ENCODE data around the gene NCKAP5.

The NCKAP5 gene

DNA sequence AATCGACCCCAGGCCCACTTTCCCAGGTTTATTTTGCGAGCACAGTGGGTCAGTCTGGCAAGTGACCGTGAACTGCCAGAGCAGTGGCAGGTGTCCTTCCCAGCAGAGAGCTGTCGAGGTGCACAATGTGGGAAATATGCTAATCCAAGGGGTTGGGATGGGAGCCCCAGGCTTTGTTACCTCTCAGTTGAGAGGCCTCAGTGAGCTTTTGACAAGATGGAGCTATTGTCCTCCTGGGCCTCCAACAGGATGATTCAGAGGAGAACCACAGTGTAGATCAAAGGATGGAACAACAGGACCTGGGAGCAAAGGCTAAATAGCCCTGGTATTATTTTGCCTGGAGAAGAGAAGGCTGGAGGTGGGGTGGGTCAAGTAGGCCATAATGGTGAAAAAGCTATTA is 150.8 kb downstream of the NCKAP5 start:
- DNase-seq = no peak

DNA sequence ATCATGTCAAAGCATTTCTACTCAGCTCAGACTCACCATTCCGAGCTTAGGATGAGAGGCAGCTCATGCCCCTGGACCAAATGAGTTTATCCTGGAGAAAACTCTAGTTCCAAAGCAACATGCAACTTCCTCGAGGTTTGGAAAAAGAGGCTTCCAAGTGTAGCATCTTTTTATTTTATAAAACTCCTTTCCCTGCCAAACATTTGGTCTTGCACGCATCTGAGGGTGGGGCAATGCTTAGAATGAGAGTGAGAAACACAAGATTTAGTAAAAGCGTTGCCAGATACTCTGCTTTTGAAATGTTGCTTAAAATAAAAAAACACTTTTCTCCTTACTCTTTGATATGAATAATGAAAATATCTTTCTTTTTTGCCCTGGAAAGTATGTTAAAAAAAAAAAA is 151.5 kb downstream of the NCKAP5 start:
- DNase-seq = no peak

DNA sequence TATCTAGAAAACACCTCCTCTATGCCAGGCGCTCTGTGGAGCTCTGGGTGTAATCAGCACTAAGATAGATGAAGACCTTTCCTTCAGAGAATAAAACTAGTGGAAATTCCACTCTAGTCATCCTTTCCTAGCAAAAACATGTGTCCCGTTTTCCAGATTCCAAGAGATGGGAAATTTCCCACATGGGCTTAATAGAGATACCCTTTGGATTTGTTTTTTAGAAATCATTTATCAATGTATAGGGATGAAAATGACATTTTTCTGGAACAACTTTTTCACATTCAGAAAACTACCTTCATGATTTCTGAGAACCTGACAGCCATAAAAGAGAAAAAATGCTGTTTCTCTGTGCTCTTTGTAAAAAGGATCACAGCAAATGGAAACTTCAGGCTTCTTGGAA is 152.1 kb downstream of the NCKAP5 start:
- no peak for DNase-seq

DNA sequence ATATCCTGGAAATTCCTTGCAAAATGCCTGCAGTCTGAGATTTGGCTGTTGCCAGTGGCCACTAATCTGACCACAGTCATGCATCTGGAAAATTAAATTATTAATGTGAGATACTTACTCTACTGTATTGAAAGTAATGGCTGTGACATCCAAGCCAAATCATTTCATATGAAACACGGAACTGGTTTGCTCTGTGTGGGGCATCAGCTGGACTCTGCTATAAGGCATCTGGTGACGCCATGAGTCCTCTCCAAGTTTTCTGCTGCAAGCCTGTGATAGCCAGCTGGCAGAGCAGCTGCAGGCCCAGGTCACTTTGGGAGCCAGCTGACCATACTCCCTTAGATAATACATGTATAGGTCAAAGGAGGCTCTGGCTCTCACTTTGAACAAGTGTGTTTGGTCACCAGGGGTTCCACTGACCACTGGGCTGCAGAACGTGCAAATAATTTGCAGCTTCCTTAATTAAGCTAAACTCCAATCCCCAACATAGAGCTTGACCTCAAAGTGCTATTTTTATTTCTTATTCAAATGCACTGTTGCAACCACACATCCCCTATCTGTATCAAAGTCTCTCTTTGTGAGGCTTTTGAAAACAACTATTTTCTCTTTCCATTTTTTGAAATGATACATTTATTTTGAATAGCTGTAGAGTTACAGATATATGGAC is 152.9 kb downstream of the NCKAP5 start:
- DNase-seq = no peak

DNA sequence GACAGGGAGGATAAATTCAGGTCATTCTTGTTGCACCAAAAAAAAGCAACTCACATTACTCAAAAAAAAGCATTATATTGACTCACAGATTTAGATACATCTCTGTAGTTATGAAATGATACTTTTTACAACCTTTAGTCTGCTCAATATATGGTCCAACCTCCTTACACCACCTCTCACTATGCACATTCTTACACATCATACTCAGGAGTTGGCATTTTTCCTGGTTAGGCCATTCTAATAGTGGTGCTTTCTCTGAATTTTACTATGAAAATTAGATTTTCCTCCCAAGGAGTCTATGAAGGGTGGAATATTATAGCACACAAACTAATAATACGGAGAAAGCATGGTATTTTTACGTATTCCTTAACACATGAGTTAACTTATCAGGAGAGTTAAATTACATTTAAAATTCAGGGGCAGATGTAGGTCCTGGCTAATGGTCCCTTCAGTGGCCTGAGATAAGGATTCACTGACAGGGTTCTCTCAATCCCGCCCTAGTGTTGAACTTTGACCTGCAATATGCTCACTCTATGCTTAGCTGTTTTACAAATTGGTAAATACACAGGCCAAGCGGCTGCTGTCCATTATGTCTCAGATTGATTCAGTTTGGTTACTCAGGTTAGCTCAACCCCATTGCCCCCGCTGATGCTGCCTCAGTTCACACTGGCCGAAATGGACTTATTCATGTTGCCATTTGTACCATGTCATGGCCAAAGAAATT is 153.6 kb downstream of the NCKAP5 start:
- no peak for DNase-seq

DNA sequence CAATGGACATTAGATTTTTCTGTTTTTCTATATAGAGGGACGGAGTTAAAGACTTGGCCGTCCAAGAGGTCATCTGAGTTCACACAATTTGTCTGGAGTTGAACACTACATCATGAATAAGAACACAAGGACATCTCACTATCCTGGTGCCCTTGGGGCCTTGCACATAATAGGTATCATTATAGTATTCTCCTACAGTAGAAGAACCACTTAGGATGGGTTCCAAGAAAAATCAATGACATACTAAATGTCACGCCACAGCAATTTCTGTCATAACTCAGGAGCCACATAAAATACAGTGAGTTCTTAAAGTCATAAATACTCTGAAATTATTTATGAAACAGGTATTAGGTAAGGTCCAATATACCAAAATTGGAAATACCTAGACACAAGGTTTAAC is 154.4 kb downstream of the NCKAP5 start:
- DNase-seq = no peak

DNA sequence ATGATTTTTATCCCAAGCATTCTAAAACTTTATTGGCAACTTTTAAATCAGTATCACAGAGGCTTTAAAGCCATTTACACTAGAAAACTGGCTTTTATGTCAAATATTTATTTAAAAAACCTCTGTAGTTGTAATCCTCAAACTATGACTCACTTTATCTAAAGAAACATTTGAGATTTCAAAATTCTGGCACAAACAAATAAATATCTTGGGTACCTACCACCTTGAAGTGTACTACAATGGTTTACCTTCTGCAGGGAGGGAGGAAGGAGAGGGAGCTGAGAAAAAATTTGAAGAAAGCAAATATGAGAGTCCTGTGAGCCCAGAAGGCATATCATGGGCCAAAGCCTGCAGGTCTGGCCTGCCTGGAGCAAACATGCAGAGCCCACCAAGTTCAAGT is 155.6 kb downstream of the NCKAP5 start:
- DNase-seq = no peak

DNA sequence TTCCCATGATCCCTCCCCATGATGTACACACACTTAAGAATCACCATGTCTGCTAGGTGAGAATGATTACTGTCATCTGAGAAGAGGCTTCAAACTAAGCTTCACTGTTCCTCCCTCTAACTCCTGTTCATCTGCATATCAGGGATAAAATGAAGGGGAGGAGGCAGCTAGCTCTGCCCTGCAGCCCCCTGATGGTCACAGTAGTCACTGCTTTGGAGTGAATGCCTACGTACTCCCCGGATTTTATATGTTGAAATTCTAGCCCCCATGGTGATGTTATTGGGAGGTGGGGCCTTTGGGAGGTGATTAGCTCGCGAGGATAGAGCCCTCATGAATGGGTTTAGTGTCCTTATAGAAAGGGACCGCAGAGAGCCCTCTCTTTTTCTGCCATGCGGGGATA is 156.4 kb downstream of the NCKAP5 start:
- DNase-seq = no peak

DNA sequence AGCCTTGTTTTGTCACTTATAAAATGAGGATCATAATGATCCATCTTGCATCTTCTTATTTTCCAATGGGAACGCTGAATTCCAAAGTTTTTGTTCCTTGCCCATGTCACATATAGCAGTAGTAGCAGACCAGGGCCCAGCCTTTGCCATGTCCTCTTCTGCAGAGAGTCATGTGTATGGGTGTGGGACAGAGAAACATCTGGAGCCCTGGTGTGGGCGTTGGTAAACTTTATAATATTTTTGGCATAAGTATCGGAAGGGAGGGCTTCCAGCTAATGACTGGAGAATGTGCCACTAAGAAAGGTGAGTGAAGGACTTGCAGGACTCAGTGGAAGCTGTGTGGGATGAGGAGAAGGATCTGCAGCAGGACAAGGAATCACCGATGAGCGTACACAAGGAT is 157.2 kb downstream of the NCKAP5 start:
- no peak for DNase-seq

DNA sequence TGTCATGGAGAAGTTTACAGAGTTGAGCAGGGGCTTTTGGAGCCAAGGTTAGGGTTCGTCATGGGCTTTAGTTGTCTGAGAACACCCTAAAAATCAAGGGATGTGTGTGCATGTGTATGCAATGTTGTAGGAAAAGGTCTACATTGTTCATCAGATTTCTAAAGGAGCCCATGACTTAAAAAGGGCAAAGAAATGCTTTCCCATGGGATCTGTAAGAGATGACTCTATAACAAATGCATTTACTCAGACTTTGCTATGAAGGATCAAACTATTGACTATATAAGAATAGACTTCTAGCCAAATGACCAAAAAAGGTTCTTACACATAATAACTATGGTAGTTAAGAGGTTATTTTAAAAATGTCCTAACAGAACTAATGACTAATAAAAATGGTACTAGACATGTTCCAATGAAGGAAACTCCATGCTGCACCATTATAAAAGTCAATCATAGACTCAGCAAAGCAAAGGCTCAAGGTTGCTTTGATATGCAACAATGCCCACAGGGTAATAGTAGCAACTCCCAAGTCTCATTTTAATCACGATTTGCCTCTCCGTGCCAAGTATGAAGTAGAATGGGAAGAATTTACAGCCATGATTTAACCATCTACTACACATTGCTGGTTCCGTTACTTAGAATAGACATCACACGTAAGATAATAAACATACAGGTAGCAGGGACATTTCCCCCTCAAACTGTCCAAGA is 158.5 kb downstream of the NCKAP5 start:
- DNase-seq = no peak

DNA sequence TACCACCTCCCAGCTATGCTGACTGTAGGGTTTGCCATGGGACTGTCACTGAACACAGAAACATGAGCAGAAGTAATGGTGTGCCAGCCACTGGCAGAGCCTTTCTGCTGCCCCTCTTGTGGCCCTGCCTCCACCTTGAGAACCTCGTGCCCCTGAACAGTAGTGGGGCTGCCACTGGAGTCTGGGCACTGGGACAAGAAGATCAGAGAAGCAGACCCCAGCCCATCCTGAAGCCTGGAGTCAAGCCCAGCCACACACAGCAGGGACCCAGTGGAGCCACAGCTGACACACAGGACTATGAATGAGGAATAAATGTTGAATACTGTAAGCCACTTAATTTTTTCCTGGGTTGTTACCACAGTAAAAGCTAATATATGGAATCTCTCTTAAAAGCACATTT is 159.6 kb downstream of the NCKAP5 start:
- no peak for DNase-seq

DNA sequence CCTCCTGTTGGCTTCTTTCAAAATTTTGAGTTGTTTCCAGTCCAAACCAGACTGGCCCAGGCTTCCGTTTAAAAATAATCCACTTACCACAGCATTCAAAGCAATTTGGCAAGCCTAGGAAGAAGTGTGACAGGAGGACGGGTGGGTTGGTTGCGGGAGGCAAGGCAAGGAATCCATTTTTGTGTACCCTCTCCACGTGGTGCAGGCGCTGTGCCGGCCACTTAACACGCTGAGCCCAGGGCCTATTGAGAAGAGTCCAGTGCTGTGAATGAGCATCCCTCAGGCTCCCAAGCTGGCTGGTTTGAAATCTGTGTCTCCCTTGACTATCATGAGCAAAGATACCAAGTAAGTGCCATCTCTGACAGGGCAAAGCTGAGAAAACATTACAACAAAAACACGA is 160.9 kb downstream of the NCKAP5 start:
- no peak for DNase-seq

DNA sequence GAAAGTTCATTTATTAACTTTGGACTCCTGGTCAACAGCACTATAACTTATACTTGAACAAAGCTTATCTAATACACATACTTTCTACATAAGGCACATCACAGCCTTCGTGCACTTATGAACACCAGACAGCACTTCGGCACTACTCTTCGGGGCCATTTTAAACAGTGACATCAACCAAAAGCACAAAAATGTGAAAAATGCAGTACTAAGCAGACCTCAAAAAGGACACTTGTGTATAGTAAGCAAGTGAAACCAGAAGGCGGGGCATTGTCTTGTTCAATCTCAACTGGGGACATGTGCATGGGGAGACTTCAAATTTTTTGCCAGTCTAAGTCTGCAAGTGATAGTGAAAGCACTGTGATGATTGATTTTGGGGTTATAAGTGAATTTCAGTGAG is 163.0 kb downstream of the NCKAP5 start:
- no peak for DNase-seq

DNA sequence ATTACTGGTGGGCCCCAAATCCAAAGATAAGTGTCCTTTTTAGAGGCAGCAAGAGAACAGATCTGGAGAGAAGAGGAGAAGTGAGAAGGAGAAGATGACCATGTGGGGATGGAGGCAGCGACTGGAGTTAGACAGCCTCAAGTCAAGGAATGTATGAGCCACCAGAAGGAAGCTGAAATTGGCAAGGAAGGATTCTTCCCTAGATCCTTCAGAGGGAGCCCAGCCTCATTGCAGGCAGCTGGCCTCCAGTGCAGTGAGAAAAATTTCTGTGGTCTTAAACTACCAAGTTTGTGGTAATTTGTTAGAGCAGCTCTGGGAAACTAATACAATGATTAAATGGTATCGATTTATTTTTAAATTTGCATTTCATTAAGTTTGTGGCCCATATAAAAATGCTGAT is 167.9 kb downstream of the NCKAP5 start:
- DNase-seq = no peak

DNA sequence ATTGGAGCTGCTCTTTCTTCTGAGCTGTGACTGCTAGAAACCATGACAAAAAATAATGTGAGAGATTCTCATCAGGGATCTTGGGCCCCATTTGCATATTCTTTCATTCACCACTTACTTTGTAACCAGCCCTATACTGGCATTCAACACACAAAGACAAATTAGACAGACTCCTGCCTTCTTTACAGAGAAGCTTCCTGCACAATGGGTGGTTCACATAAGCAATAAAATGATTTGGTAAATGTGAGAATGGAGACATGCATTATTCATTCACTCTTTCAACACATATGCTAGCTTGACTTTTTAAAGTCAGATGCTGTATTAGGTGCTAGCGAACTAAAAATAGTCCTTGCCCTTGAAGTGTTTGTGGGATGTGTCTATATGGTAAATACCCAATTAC is 174.4 kb downstream of the NCKAP5 start:
- DNase-seq = no peak

DNA sequence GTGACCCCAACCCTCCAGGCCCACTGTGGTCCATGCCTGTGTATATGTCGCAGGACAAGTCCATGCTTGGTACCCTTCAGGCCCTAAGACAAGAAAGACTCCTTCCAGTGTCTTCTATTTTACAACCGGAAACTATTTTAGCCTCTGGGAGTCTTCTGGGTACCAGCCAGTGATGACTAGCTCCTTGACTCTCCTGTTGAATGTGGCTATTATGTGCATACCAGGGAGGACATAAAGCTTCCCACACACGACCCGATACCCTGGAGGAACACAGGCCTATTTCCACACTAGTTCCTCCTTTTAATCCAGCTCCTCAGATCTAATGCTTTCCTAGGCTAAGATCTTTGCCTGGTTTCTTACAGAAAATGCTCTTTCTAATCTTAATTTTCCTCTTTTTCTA is 178.1 kb downstream of the NCKAP5 start:
- no peak for DNase-seq

DNA sequence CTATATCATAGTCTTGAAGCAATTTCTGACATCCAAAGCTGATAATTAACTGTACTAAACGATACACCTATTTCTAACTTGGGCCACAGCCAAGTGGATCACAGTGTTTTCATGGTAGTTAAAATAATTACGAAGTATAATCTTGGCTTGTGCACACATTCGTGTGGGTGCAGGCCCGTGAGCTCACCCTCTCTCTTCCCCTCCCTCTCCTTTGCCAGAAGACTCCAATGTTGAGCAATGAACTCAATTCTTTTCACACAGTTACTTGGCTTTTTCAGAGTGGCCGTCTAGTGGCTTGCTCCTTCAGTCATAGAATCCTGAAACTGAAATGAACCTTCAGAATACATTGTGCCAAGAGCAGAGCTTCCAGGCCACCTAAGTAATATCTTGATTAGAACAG is 178.7 kb downstream of the NCKAP5 start:
- DNase-seq = no peak

DNA sequence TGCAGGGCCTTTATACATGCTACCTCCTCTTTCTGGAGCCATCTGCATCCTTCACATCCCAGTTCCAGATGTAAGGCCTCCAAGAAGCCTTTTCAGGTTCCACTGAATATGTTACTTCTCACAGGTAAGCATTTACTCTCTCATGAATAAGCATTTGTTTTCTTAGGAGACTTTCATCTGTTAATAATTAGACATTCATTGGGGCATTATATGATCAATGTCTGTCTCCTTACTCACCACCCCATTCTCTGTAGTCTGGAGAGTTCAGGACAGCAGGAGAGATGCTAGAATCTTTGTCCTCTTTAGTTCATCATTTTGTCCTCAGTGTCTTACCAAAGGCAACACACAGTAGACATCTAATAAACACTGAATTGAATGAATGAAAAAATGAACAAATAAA is 185.7 kb downstream of the NCKAP5 start:
- no peak for DNase-seq

DNA sequence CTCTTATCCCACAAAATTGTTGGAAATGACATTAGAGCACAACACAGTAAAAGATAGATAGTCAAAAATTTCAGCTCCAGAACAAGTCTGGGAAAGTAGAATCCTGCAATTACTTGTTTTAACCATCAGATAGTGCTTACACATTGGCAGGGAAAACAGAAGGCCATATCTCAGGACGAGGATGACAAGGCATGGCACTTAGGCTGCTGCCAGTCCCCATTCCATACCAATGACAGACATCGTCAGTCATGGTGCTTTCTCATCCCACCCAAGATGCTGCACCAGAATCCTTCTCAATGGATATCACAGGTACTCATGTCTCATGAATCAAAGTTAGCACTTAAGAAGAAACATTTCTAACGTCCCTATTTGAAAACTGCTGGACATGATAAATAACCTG is 187.3 kb downstream of the NCKAP5 start:
- DNase-seq = no peak

DNA sequence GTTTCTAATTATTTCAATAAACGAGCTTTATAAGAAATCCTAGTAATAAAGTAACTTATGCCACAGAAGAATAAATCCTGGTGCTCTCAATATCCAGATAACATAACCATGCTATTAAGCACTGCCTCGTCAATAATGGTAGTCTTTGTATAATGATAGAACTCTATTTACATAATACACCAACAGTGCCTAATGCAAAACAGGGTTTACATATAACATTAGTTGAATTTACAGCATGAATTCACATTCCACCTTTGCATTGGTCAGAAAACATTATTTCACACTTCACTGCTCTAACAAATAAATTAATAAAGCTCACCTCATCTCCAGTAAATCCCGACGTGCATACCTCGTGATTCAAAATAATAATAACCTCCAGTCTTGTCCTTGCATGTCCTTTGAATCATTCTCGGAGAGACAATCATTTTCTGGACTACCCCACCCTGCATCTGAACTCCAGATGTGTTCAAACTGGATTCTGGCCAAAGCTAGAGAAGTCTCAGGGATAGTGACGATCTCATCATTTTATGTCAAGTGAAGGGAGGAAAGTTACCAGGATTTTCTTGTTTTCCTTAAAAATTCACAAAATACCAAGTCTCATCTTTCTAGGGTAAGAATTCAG is 189.2 kb downstream of the NCKAP5 start:
- no peak for DNase-seq

DNA sequence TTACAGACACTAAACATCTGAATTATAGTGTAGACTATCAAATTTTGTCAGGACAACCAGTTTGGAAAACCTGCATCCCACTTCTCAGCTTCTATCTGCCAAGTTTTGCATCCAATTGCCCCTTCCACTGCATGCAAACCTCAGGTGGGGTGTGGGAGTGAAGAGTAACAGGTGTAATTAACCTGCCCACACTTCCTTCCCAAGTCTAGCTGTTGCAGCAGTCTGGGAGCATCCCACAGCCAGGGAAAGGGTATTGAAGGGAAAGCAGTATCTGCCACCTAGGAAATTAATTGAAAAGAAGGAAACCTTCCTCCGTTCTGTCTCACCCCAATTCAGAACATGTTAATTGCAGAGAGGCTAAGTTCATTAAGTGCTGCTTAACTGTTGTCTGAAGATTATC is 189.9 kb downstream of the NCKAP5 start:
- no peak for DNase-seq

DNA sequence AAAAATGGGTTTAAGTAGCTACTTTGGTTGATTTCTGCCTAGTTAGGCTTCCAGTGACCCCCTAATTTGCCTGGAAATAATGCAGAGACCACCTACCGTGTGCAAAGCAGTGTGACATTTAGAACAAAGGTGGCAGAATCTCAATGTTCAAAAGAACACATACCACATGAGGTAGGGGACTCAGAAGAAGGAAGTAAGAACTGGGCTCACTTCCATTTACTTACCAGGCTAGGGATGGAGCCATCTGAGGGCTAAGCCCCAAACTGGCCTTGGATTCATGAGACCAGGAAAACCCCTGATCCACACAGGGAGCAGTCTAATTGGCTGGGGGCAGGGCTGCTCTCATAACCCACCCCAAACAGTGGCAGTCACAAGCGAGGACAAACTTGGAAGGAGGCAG is 190.7 kb downstream of the NCKAP5 start:
- no peak for DNase-seq

DNA sequence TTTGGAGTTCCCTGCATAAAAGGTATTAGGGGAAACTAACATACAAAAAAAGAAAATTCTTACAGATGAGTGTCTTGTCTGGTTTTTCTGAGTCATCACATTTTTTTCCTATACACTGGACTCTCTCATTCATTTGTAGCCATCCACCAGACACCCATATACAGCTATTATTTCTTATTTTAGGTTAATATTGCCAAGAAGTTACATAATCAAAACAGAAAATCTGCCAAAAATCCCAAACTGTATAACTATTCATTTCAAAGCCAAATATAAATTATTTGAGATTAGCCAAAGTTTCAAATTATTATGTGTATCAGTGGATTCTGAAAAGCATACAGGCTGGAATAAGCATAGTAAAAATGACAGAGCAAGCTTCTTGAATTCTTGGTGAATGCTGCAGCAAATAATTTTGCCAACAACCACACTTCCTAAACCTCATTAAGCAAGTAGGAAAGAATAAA is 191.2 kb downstream of the NCKAP5 start:
- DNase-seq = no peak

DNA sequence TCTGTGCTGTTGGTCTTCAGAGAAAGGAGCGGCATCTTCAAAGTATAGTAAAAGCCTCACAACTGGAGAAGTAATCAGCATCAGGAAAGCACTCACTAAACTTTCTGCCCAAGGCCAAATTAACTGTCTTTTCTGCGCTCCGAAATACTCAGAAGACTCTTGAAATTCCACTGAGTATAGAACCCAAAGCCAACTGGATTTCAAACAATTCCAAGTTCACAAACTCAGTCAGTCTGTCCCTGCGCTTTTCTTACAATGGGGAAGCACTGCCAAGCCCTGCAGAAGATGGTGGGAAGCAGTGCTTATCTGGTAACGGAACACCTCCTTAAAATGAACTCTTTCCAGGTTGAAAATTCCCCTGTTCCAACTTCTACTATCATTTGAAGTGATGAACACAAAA is 193.5 kb downstream of the NCKAP5 start:
- DNase-seq = no peak

Measured in inflammatory macrophage treated with lipopolysaccharide for 4 hours (primary cell).